ENCODE measurements around the gene RBM20.

The RBM20 gene

GRCh38 chr10:110742801-110743200, 98.7 kb downstream of the RBM20 start:
- FAIRE-seq = no peak

GRCh38 chr10:110744782-110745181, 100.6 kb downstream of the RBM20 start:
- FAIRE-seq = no peak

- FAIRE-seq = peak; percentile 19
Measured at GRCh38 chr10:110746254-110746826, 102.2 kb downstream of the RBM20 start.

- no peak for FAIRE-seq
Measured at GRCh38 chr10:110746969-110747608, 103.0 kb downstream of the RBM20 start.

- no peak for FAIRE-seq
Measured at GRCh38 chr10:110747609-110748464, 103.7 kb downstream of the RBM20 start.

- FAIRE-seq = no peak
Measured at GRCh38 chr10:110748970-110749369, 104.8 kb downstream of the RBM20 start.

- FAIRE-seq = no peak
Measured at GRCh38 chr10:110750931-110751330, 106.8 kb downstream of the RBM20 start.

GRCh38 chr10:110751850-110752249, 107.7 kb downstream of the RBM20 start:
- no peak for FAIRE-seq

- FAIRE-seq = no peak
Measured at GRCh38 chr10:110753462-110753861, 109.3 kb downstream of the RBM20 start.

- FAIRE-seq = no peak
Measured at GRCh38 chr10:110754375-110755105, 110.4 kb downstream of the RBM20 start.

- no peak for FAIRE-seq
Measured at GRCh38 chr10:110755781-110756180, 111.6 kb downstream of the RBM20 start.

GRCh38 chr10:110756876-110757275, 112.7 kb downstream of the RBM20 start:
- FAIRE-seq = no peak

GRCh38 chr10:110757586-110757985, 113.5 kb downstream of the RBM20 start:
- FAIRE-seq = no peak

GRCh38 chr10:110758128-110758765, 114.1 kb downstream of the RBM20 start:
- no peak for FAIRE-seq

GRCh38 chr10:110758898-110759297, 114.8 kb downstream of the RBM20 start:
- FAIRE-seq = no peak

GRCh38 chr10:110759523-110759922, 115.4 kb downstream of the RBM20 start:
- no peak for FAIRE-seq

GRCh38 chr10:110762109-110762848, 118.1 kb downstream of the RBM20 start:
- FAIRE-seq = no peak

GRCh38 chr10:110762849-110763211, 118.7 kb downstream of the RBM20 start:
- no peak for FAIRE-seq

GRCh38 chr10:110764378-110764777, 120.2 kb downstream of the RBM20 start:
- FAIRE-seq = no peak

- no peak for FAIRE-seq
Measured at GRCh38 chr10:110764793-110765512, 120.8 kb downstream of the RBM20 start.

All from TTC549 (cell line).